Fibroblast of pulmonary artery (primary cell): ENCODE measurements around the gene RAB8B.

Experiments
- DNase-seq: peaks from one replicate; pipeline ENCODE4 v3.0.0-alpha.2; 2010; ENCODE audit warnings: low read depth
- H3K4me3 ChIP-seq: replicated peaks from 2 replicates; pipeline ENCODE4 v1.5.1; 2011; ENCODE audit warnings: low read depth, mild to moderate bottlenecking, control low read depth, low read length, moderate library complexity
- TF ChIP-seq, protein P1 (sequence below): IDR thresholded peaks from 2 replicates; pipeline ENCODE4 v1.5.1; 2011; ENCODE audit warnings: mild to moderate bottlenecking, control low read depth, low read length, inconsistent platforms; ENCODE audit errors: missing control alignments

RAB8B gene

GRCh38 chr15:63195569-63196015 is 6.2 kb downstream of the RAB8B start:
- TF ChIP-seq, protein P1, sequence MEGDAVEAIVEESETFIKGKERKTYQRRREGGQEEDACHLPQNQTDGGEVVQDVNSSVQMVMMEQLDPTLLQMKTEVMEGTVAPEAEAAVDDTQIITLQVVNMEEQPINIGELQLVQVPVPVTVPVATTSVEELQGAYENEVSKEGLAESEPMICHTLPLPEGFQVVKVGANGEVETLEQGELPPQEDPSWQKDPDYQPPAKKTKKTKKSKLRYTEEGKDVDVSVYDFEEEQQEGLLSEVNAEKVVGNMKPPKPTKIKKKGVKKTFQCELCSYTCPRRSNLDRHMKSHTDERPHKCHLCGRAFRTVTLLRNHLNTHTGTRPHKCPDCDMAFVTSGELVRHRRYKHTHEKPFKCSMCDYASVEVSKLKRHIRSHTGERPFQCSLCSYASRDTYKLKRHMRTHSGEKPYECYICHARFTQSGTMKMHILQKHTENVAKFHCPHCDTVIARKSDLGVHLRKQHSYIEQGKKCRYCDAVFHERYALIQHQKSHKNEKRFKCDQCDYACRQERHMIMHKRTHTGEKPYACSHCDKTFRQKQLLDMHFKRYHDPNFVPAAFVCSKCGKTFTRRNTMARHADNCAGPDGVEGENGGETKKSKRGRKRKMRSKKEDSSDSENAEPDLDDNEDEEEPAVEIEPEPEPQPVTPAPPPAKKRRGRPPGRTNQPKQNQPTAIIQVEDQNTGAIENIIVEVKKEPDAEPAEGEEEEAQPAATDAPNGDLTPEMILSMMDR, result no peak

DNA sequence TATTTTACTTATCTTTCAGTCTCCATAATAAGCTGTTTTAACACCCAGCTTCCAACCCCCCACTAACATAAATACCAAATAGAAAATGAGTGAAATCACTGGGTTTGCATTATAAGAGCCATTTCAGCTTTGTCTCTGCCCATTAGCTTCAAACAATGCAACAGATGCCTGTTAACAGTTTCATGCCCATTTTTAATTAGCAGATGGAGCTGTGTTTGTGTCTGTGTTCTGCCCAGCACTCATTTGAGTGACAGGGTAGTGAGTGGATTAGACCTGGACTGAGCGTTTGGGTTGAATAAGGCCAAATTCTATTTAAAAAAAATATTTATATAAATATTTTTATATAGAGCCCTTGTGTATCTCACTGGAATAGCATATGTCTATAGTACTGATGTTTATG is 7.4 kb downstream of the RAB8B start:
- H3K4me3 ChIP-seq, result no peak overlapping the region
- TF ChIP-seq, protein P1, result no peak
- DNase-seq, result no peak

More at GRCh38 chr15:63195569-63196015, 6.2 kb downstream of the RAB8B start:
- DNase-seq, result no peak
- H3K4me3 ChIP-seq, result no peak overlapping the region

DNA sequence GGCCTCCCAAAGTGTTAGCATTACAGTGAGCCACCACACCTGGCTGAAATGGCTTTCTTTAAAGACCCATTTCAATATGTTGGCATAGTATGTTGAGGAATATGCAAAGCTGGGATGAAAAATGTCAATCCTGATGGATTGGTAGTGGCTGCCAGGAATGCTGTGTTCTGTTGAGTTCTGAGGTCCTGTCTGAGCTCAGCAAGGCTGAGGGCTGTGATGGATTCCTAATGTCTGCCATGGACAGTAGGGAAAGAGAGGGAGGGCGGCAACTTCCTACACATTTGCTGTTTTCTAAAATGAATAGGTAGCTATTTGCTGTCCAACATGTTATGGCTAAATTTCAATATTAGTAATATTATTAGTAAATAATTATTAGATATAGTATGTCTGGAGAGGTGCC is 8.2 kb downstream of the RAB8B start:
- TF ChIP-seq, protein P1, result no peak
- DNase-seq, result no peak
- no peak overlapping the region for H3K4me3 ChIP-seq

- peak; percentile 84 for DNase-seq
- H3K4me3 ChIP-seq, result no peak overlapping the region
These were observed 9.2 kb downstream of the RAB8B start for GRCh38 chr15:63198371-63199250.

DNA sequence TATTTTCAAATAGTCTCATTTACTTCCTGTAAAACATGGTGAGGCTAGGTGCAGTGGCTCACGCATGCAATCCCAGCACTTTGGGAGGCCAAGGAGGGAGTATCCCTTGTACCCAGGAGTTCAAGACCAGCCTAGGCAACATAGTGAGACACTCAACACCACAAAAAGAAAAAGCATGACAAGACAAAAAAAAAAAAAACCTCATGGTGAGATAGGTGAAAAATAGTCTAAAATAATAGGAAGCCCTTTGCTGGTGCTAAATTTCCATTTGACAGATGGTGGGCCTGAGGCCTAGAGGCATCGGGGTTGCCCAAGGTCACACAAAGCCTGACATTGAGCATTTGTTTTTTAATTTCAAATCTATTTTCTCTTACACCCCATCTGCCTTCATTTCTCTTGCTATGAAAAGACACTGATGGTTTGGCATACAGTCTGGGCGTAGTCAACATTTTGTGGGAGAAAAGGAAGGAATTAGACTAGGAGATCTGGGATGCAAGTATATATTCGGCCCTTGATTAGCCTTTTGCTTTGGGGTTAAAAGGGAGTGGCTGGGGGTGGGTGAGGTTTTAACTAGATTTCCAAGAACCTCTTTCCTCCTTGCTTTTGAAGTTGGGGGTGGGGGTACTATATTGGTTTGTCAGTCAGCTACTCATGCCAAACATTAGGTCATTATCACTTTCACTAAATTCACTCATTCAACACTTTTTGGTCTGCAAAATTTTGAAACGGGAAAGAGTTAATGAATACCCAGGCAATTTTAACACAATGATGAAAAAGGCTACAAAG is 11.3 kb downstream of the RAB8B start:
- no peak overlapping the region for H3K4me3 ChIP-seq
- TF ChIP-seq, protein P1, result no peak

More at GRCh38 chr15:63198371-63199250, 9.2 kb downstream of the RAB8B start:
- TF ChIP-seq, protein P1, result no peak

DNA sequence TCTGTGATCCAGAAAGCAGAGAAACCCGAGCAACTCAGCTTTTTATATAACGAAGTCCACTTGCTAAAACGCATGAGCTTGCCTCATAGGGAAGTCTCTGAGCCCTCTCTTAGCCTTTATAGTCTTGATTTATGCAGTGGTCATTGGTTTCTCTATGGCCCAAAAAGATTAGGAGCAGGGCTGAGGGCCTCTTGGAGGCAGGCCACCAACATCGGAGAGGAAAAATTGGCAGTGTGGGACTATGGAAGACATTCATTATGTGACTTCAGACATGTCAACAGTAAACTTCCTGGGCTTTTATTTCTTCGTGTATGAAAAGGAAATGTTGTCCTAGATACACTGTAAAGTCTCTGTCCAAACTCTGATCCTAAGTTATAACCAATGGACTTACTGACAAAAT is 13.5 kb downstream of the RAB8B start:
- no peak overlapping the region for H3K4me3 ChIP-seq
- DNase-seq, result no peak
- TF ChIP-seq, protein P1, result no peak

More for the DNA sequence above, 11.3 kb downstream of the RAB8B start:
- no peak for DNase-seq
